GM19025 (cell line): ENCODE measurements around the gene XXYLT1.
"Not testable (repeated sequence)": the region's sequence is repeated elsewhere in the genome, so short reads cannot be mapped to it uniquely, and the experiment has no call there.

ENCODE experiments used
- ATAC-seq: cut with Tn5 transposase; IDR thresholded peaks from one replicate; pipeline ENCODE4 v1.9.1; 2021; ENCODE audit warnings: mild to moderate bottlenecking, low read depth, moderate library complexity; ENCODE audit not compliant: unreplicated experiment

XXYLT1 gene

GRCh38 chr3:195236076-195236798 lies 34.7 kb downstream of the XXYLT1 start:
- ATAC-seq: no peak

- ATAC-seq: no peak
These were observed 40.7 kb downstream of the XXYLT1 start for GRCh38 chr3:195230244-195230643.

GRCh38 chr3:195228886-195229285 lies 42.1 kb downstream of the XXYLT1 start:
- not testable (repeated sequence) for ATAC-seq

- no peak for ATAC-seq
These were observed 43.1 kb downstream of the XXYLT1 start for GRCh38 chr3:195227871-195228270.

- no peak for ATAC-seq
These were observed 44.0 kb downstream of the XXYLT1 start for GRCh38 chr3:195226900-195227447.

GRCh38 chr3:195226445-195226844 lies 44.5 kb downstream of the XXYLT1 start:
- no peak for ATAC-seq

- ATAC-seq: no peak
These were observed 45.9 kb downstream of the XXYLT1 start for GRCh38 chr3:195224980-195225580.

GRCh38 chr3:195224156-195224979 lies 46.6 kb downstream of the XXYLT1 start:
- ATAC-seq: no peak

- ATAC-seq: no peak
These were observed 48.9 kb downstream of the XXYLT1 start for GRCh38 chr3:195221876-195222617.

- no peak for ATAC-seq
These were observed 49.7 kb downstream of the XXYLT1 start for GRCh38 chr3:195221015-195221853.

- ATAC-seq: no peak
These were observed 51.4 kb downstream of the XXYLT1 start for GRCh38 chr3:195219351-195220230.

GRCh38 chr3:195218331-195218730 lies 52.6 kb downstream of the XXYLT1 start:
- ATAC-seq: not testable (repeated sequence)

GRCh38 chr3:195215576-195215975 lies 55.4 kb downstream of the XXYLT1 start:
- ATAC-seq: not testable (repeated sequence)

- no peak for ATAC-seq
These were observed 56.6 kb downstream of the XXYLT1 start for GRCh38 chr3:195214381-195214780.

GRCh38 chr3:195213639-195214315 lies 57.2 kb downstream of the XXYLT1 start:
- no peak for ATAC-seq

- no peak for ATAC-seq
These were observed 58.1 kb downstream of the XXYLT1 start for GRCh38 chr3:195212749-195213375.

- ATAC-seq: no peak
These were observed 58.8 kb downstream of the XXYLT1 start for GRCh38 chr3:195212033-195212748.
